Jurkat, Clone E6-1 (cell line): ENCODE results near the gene PHF3.
"Not testable (repeated sequence)": the region's sequence is repeated elsewhere in the genome, so short reads cannot be mapped to it uniquely, and the experiment has no call there.

Experiments
- DNase-seq: peaks from one replicate; pipeline ENCODE4 v3.0.0-alpha.2; 2011; ENCODE audit warnings: low read depth, low spot score
- H3K4me3 ChIP-seq: 2 replicates; pipeline ENCODE4 v1.5.1; 2011; ENCODE audit warnings: mild to moderate bottlenecking, low read length, control low read depth, moderate library complexity

The PHF3 gene

DNA sequence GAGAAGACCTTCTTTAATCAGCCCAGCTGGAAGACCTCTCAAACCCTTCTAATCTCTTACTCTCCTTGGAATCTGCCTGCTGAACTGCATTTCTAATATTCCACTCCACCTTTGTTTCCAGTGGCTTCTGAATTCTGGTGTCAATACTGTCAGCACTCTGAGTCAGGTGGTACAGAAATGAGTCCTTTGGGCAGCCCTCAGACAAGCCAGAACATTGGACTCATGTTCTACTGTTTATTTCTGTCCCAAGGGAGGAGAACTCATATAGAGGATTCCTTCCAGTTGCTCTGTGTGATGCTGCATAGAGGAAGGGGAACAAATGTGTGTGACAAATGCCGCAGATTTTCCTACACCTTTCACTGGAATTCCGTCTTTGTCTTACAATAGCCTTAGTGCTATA lies 114.8 kb downstream of the PHF3 start:
- no peak overlapping the region for H3K4me3 ChIP-seq
- no peak for DNase-seq

DNA sequence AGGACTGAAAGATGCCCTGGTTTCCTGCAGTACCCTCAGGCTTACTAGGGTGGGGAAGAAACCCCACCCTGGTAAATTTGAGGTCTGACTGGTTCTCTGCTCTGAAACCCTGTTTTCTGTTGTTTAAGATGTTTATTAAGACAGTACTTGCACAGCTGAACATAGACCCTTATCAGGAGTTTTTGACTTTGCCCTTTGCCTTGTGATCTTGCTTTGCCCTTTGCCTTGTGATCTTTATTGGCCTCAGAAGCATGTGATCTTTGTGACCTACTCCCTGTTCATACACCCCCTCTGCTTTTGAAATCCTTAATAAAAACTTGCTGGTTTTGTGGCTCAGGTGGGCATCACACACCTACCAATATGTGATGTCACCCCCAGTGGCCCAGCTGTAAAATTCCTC lies 121.7 kb downstream of the PHF3 start:
- H3K4me3 ChIP-seq, DNase-seq: not testable (repeated sequence)

DNA sequence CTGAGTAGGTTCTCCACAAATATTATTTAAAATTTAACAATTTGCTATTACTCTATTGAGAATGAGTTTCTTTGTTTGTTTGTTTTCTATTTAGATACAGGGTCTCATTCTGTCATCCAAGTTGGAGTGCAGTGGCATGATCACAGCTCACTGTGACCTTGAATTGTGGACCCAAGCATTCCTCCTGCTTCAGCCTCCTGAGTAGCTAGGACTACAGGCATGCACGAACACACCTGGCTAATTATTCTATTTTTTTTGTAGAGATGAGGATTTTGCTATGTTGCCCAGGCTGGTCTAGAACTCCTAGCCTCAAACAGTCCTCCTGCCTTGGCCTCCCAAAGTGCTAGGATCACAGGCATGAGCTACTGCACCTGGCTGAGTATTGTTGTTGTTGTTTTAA lies 122.2 kb downstream of the PHF3 start:
- H3K4me3 ChIP-seq: no peak overlapping the region
- DNase-seq: no peak

DNA sequence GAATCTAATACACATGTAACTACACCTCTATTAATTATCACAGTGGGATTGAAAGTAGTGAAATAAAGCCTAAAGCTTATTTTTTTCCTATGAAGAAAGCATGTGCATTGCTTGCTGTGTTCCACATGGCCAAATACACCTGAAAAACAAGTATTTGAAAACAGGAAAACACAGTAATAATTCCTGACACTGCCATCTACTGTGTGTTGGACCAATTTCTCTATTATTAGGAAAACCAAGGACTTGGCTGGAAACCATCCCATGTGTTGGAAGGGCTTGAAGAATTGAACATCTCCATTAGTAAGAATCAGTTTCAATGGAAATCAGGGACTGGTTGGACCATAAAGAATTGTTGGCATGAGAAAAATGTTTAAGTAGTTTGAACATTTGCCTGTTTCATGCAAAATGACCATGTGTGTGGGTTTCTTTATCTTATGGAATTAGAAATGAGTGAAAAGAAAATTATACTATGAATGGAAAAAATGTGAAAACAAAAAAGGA lies 124.1 kb downstream of the PHF3 start:
- no peak for DNase-seq
- H3K4me3 ChIP-seq: no peak overlapping the region

DNA sequence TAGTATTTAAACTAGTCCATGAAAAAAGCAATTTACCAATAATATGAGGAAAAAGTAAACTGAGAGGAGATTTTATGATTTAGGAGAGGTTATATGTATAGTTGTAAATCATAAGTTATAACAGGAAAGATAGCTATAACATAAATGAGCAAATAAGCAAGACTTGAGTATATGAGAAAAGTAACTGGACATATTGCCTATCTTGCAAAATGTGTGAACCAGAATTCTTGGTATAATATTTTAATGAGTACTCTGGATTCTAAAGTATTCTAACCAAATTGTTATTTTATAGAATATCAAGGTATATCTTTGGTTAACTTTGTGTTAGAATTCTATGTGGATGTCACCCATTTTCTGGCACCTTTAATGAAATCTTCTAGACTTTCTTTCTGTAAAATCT lies 124.6 kb downstream of the PHF3 start:
- no peak overlapping the region for H3K4me3 ChIP-seq
- no peak for DNase-seq

DNA sequence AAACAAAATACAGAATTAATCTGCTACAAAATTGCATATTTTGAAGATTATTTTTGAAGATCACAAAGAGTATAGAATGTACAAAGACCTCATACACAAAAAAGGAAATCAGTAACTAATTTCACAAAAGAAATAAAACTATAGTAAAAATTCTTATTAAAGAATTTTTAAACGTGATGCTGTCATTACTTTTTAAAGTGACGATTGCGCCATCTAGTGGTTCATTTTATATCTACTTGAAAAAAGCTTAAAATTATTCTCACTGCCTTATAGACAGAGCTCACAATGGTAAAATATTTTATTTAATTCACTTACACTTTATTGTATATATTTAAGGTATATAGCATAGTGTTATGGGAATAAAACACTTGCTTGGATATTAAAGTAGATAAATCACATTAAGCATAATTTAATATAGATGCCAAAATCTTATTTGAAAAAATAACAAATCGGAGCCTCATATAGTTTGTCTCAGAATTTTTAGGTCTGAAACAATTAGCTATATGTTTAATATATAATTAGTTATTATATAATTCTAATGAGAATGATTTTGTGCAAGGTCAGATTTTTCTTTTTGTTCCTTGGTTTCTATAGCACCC lies 128.8 kb downstream of the PHF3 start:
- H3K4me3 ChIP-seq: no peak overlapping the region
- peak; percentile 43 for DNase-seq
